IMR-90 (cell line): ENCODE results near the gene NELL1. TPM values are rescaled to one million over a fixed set of nuclear protein-coding genes. Genes with fewer than 3 reads are reported as not detected.

Experiments
- ATAC-seq: fragments of 200-7000 bp; cut with Tn5 transposase; 2 replicates; pipeline ENCODE4 v1.9.1; 2020; ENCODE audit warnings: low read depth, mild to moderate bottlenecking, moderate library complexity
- BruUV-seq: library from RNA; stranded (reverse); fragments of 400-500 nt; replicated peaks from 2 replicates; lab custom pipeline; 2021; lab: Mats Ljungman, UMichigan
- CTCF ChIA-PET: fragments of 300-600 bp; formaldehyde crosslinking; extraction: SDS; loops from one replicate; lab custom pipeline; 2021; ENCODE audit warnings: antibody characterized with exemption; lab: Yijun Ruan, JAX
- POLR2A ChIA-PET: fragments of 300-600 bp; sonication (Branson Sonifier 250); formaldehyde crosslinking; loops from one replicate; lab custom pipeline; 2022; ENCODE audit warnings: antibody characterized with exemption; ENCODE audit not compliant: unreplicated experiment; lab: Charles Lee
- DNase-seq: peaks from one replicate; pipeline ENCODE4 v3.0.0; 2013
- H2AFZ ChIP-seq: replicated peaks from 2 replicates; pipeline ENCODE3; 2013; ENCODE audit warnings: low read length, mild to moderate bottlenecking; ENCODE audit not compliant: poor library complexity
- H2AK5ac ChIP-seq: 2 replicates; pipeline ENCODE4 v1.6.1; 2013; ENCODE audit warnings: low read depth, low read length, inconsistent platforms
- H2AK9ac ChIP-seq: replicated peaks from 2 replicates; pipeline ENCODE3; 2013; ENCODE audit warnings: mild to moderate bottlenecking, low read depth, low read length, moderate library complexity; ENCODE audit not compliant: poor library complexity
- H2BK120ac ChIP-seq: 2 replicates; pipeline ENCODE4 v1.6.1; 2013; ENCODE audit warnings: low read depth, low read length, inconsistent platforms
- H2BK15ac ChIP-seq: 3 replicates; pipeline ENCODE4 v1.6.1; 2013; ENCODE audit warnings: low read depth, low read length, inconsistent platforms
- H2BK20ac ChIP-seq: 2 replicates; pipeline ENCODE4 v1.6.1; 2013; ENCODE audit warnings: low read depth, mild to moderate bottlenecking, inconsistent platforms, low read length, moderate library complexity
- H2BK5ac ChIP-seq: 2 replicates; pipeline ENCODE4 v1.6.1; 2013; ENCODE audit warnings: mild to moderate bottlenecking, low read depth, low read length, inconsistent platforms; ENCODE audit not compliant: poor library complexity, severe bottlenecking
- H3K14ac ChIP-seq: replicated peaks from 2 replicates; pipeline ENCODE4 v1.6.1; 2013; ENCODE audit warnings: low read depth, low read length, inconsistent platforms
- H3K18ac ChIP-seq: 2 replicates; pipeline ENCODE4 v1.6.1; 2013; ENCODE audit warnings: low read depth, low read length, control low read depth
- H3K23ac ChIP-seq: 2 replicates; pipeline ENCODE4 v1.6.1; 2013; ENCODE audit warnings: low read depth, low read length, inconsistent platforms
- H3K27ac ChIP-seq: 2 replicates; pipeline ENCODE4 v1.5.1; 2013; ENCODE audit warnings: mild to moderate bottlenecking, control low read depth, low read length; ENCODE audit not compliant: insufficient read depth
- H3K27me3 ChIP-seq: 2 replicates; pipeline ENCODE4 v1.6.1; 2013; ENCODE audit warnings: low read length; ENCODE audit not compliant: control insufficient read depth, insufficient read depth
- H3K36me3 ChIP-seq: 2 replicates; pipeline ENCODE4 v1.6.1; 2013; ENCODE audit warnings: low read length, mixed read lengths; ENCODE audit not compliant: control insufficient read depth, insufficient read depth
- H3K4ac ChIP-seq: 2 replicates; pipeline ENCODE4 v1.6.1; 2013; ENCODE audit warnings: low read depth, low read length, inconsistent platforms
- H3K4me1 ChIP-seq: 2 replicates; pipeline ENCODE4 v1.6.1; 2013; ENCODE audit warnings: low read length, mixed read lengths; ENCODE audit not compliant: control insufficient read depth, insufficient read depth
- H3K4me2 ChIP-seq: 2 replicates; pipeline ENCODE4 v1.6.1; 2013; ENCODE audit warnings: low read depth, mild to moderate bottlenecking, control low read depth, low read length, moderate library complexity
- H3K4me3 ChIP-seq: 2 replicates; pipeline ENCODE4 v1.5.1; 2013; ENCODE audit warnings: low read depth, mild to moderate bottlenecking, control low read depth, low read length, moderate library complexity; ENCODE audit not compliant: insufficient read depth
- H3K56ac ChIP-seq: 2 replicates; pipeline ENCODE4 v1.6.1; 2013; ENCODE audit warnings: low read length, inconsistent platforms; ENCODE audit not compliant: insufficient read depth; ENCODE audit errors: extremely low read depth
- H3K79me1 ChIP-seq, 2 experiments: 2 replicates each; pipeline ENCODE4 v1.6.1; 2013; ENCODE audit warnings: low read length in 2 of 2, inconsistent platforms in 1 of 2, low read depth in 1 of 2
- H3K9ac ChIP-seq: 2 replicates; pipeline ENCODE4 v1.6.1; 2013; ENCODE audit warnings: low read depth, low read length, control low read depth
- H3K9me1 ChIP-seq: 2 replicates; pipeline ENCODE4 v1.6.1; 2013; ENCODE audit warnings: low read length, inconsistent platforms; ENCODE audit not compliant: insufficient read depth
- H3K9me3 ChIP-seq: 2 replicates; pipeline ENCODE4 v1.6.1; 2013; ENCODE audit warnings: low read length; ENCODE audit not compliant: control insufficient read depth, insufficient read depth
- H4K20me1 ChIP-seq: 2 replicates; pipeline ENCODE4 v1.6.1; 2013; ENCODE audit warnings: low read length, inconsistent platforms; ENCODE audit not compliant: insufficient read depth
- H4K5ac ChIP-seq: 2 replicates; pipeline ENCODE4 v1.6.1; 2013; ENCODE audit warnings: mild to moderate bottlenecking, low read depth, low read length, control low read depth
- H4K8ac ChIP-seq, 2 experiments: 2 replicates each; pipeline ENCODE4 v1.6.1; 2013; ENCODE audit warnings: low read depth in 2 of 2, low read length in 2 of 2, control low read depth in 1 of 2, inconsistent platforms in 1 of 2
- H4K91ac ChIP-seq: 2 replicates; pipeline ENCODE4 v1.6.1; 2013; ENCODE audit warnings: low read depth, low read length, inconsistent platforms; ENCODE audit not compliant: insufficient read depth
- BHLHE40 ChIP-seq: fragments of 150-350 bp; IDR thresholded peaks from 2 replicates; pipeline ENCODE4 v1.6.1; 2016; ENCODE audit warnings: mild to moderate bottlenecking, low read depth, low read length
- CEBPB ChIP-seq: IDR thresholded peaks from 2 replicates; pipeline ENCODE4 v1.6.1; 2012; ENCODE audit warnings: low read depth, low read length, improper control_type of control experiment
- CHD1 ChIP-seq: IDR thresholded peaks from 2 replicates; pipeline ENCODE4 v1.6.1; 2012; ENCODE audit warnings: low read depth, low read length, improper control_type of control experiment
- ELK1 ChIP-seq: fragments of 150-350 bp; IDR thresholded peaks from 2 replicates; pipeline ENCODE4 v1.6.1; 2016; ENCODE audit warnings: low read depth, mild to moderate bottlenecking, low read length, moderate library complexity, borderline replicate concordance
- FOS ChIP-seq: fragments of 150-350 bp; IDR thresholded peaks from 2 replicates; pipeline ENCODE4 v1.6.1; 2016; ENCODE audit warnings: low read depth, low read length
- MAFK ChIP-seq: IDR thresholded peaks from 2 replicates; pipeline ENCODE4 v1.6.1; 2012; ENCODE audit warnings: low read depth, low read length, improper control_type of control experiment
- MAZ ChIP-seq: IDR thresholded peaks from 2 replicates; pipeline ENCODE4 v1.6.1; 2012; ENCODE audit warnings: low read depth, mild to moderate bottlenecking, low read length, improper control_type of control experiment, moderate library complexity, borderline replicate concordance
- MXI1 ChIP-seq: IDR thresholded peaks from 2 replicates; pipeline ENCODE4 v1.6.1; 2012; ENCODE audit warnings: low read depth, mild to moderate bottlenecking, low read length, moderate library complexity, borderline replicate concordance
- NFE2L2 ChIP-seq: fragments of 150-350 bp; IDR thresholded peaks from 2 replicates; pipeline ENCODE4 v1.6.1; 2016; ENCODE audit warnings: low read depth, mild to moderate bottlenecking, low read length
- POLR2A ChIP-seq: IDR thresholded peaks from 2 replicates; pipeline ENCODE4 v1.6.1; 2012; ENCODE audit warnings: mild to moderate bottlenecking, low read depth, low read length
- RAD21 ChIP-seq: IDR thresholded peaks from 2 replicates; pipeline ENCODE4 v1.6.1; 2012; ENCODE audit warnings: low read length, improper control_type of control experiment
- RCOR1 ChIP-seq: IDR thresholded peaks from 2 replicates; pipeline ENCODE4 v1.6.1; 2012; ENCODE audit warnings: mild to moderate bottlenecking, low read length, improper control_type of control experiment; ENCODE audit not compliant: insufficient replicate concordance
- RFX5 ChIP-seq: IDR thresholded peaks from 2 replicates; pipeline ENCODE4 v1.8.0; 2012; ENCODE audit warnings: low read depth, mild to moderate bottlenecking, low read length, moderate library complexity
- SMC3 ChIP-seq: fragments of 150-350 bp; IDR thresholded peaks from 2 replicates; pipeline ENCODE4 v1.6.1; 2016; ENCODE audit warnings: low read depth, mild to moderate bottlenecking, antibody characterized with exemption, low read length, moderate library complexity
- USF2 ChIP-seq: fragments of 150-350 bp; IDR thresholded peaks from 2 replicates; pipeline ENCODE4 v1.6.1; 2017; ENCODE audit warnings: mild to moderate bottlenecking, antibody characterized with exemption, low read length, low read depth
- dilution Hi-C: fragments of 300-500 bp; cut with HindIII; formaldehyde crosslinking; loops from one replicate; pipeline ENCODE4 v1.14.3; 2018; ENCODE audit warnings: low sequenced_read_pairs; ENCODE audit not compliant: unreplicated experiment
- in situ Hi-C: fragments of 300-500 bp; cut with MboI; formaldehyde crosslinking; loops from 3 replicates; pipeline ENCODE4 v1.14.3; 2019; ENCODE audit warnings: low sequenced_read_pairs, inconsistent platforms, mixed read lengths
- intact Hi-C: fragments of 100-400 bp; cut with micrococcal nuclease; formaldehyde crosslinking; loops from 2 replicates; pipeline ENCODE4 v1.10.0; 2022
- polyA plus RNA-seq, 3 experiments: library from polyadenylated mRNA; depleted of rRNA; stranded (reverse); fragments of >200 nt; gene quantifications; 2 replicates each; pipeline ENCODE4 v1.2.3, GENCODE V29; 2012; ENCODE audit warnings: low replicate concordance in 1 of 3
- total RNA-seq: library from RNA; depleted of rRNA; stranded (reverse); fragments of >200 nt; gene quantifications from 2 replicates; pipeline ENCODE4 v1.2.3, GENCODE V29; 2012
- TF ChIP-seq, protein P1 (sequence below): conservative IDR thresholded peaks from 2 replicates; pipeline ENCODE4 v1.5.1; 2012; ENCODE audit warnings: mild to moderate bottlenecking, low read depth, low read length, improper control_type of control experiment

Gene NELL1
- total and polyA plus RNA-seq, 2 of the 4 experiments (the other 2 are of a cell fraction), result not detected

DNA sequence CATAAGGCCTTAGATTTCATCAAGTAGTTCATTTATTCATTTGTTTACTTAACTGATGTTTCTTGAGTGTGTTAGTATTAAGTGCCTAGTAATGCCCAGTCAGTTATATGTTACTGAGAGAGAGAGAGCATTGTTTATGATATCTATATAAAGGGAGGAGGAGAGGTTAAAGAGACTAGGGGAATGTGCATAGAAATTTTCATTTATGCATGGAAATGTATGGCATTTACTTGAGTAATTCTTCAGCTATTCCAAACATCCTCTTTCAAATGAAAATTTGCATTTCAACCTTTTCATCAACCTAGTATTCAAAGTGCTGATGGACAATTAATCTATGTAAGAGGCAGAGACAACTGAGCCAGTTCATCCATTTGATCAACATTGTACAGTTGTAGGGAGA is 199.7 kb downstream of the NELL1 start:
- H3K23ac ChIP-seq, result no peak overlapping the region
- no peak overlapping the region for H3K4me3 ChIP-seq
- dilution Hi-C loops, result no loop called here
- in situ Hi-C loops, result no loop called here
- no peak overlapping the region for H3K27ac ChIP-seq
- H2AFZ ChIP-seq, result no peak overlapping the region
- DNase-seq (no peak), ATAC-seq (no peak)
- H3K4ac ChIP-seq, result no peak overlapping the region
- H4K20me1 ChIP-seq, result no peaks in the 10 kb centered on the region
- no peak overlapping the region for H3K56ac ChIP-seq
- H2BK120ac ChIP-seq, result no peak overlapping the region
- H3K4me2 ChIP-seq, result no peak overlapping the region
- H3K18ac ChIP-seq, result no peak overlapping the region
- no peak for TF ChIP-seq NFE2L2
- no peak for TF ChIP-seq POLR2A
- TF ChIP-seq RAD21, result no peak
- no peak for TF ChIP-seq MXI1
- no peak for TF ChIP-seq ELK1
- TF ChIP-seq CEBPB, result no peak
- TF ChIP-seq RFX5, result no peak
- TF ChIP-seq MAFK, result no peak
- no peak for TF ChIP-seq RCOR1
- no peak for TF ChIP-seq CHD1
- TF ChIP-seq MAZ, result no peak
- TF ChIP-seq SMC3, result no peak
- TF ChIP-seq BHLHE40, result no peak
- TF ChIP-seq FOS, result no peak
- no peak for TF ChIP-seq USF2
- TF ChIP-seq, protein P1, sequence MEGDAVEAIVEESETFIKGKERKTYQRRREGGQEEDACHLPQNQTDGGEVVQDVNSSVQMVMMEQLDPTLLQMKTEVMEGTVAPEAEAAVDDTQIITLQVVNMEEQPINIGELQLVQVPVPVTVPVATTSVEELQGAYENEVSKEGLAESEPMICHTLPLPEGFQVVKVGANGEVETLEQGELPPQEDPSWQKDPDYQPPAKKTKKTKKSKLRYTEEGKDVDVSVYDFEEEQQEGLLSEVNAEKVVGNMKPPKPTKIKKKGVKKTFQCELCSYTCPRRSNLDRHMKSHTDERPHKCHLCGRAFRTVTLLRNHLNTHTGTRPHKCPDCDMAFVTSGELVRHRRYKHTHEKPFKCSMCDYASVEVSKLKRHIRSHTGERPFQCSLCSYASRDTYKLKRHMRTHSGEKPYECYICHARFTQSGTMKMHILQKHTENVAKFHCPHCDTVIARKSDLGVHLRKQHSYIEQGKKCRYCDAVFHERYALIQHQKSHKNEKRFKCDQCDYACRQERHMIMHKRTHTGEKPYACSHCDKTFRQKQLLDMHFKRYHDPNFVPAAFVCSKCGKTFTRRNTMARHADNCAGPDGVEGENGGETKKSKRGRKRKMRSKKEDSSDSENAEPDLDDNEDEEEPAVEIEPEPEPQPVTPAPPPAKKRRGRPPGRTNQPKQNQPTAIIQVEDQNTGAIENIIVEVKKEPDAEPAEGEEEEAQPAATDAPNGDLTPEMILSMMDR, result no peak
- CTCF ChIA-PET, result no interaction called here
- H3K9me3 ChIP-seq, result peaks cover 17% of the 10 kb centered on the region
- no peaks in the 10 kb centered on the region for H3K27me3 ChIP-seq
- H3K9me1 ChIP-seq, result no peaks in the 10 kb centered on the region
- POLR2A ChIA-PET, result no interaction called here
- no peak overlapping the region for H2AK9ac ChIP-seq
- BruUV-seq, result no TSS peak
- no peaks in the 10 kb centered on the region for H3K4me1 ChIP-seq
- no peak overlapping the region for H2AK5ac ChIP-seq
- intact Hi-C loops, result no loop called here
- no peak overlapping the region for H2BK5ac ChIP-seq
- H4K5ac ChIP-seq, result no peak overlapping the region
- H4K91ac ChIP-seq, result no peak overlapping the region
- no peaks in the 10 kb centered on the region for H3K79me1 ChIP-seq
- no peaks in the 10 kb centered on the region for H3K36me3 ChIP-seq
- H2BK20ac ChIP-seq, result no peak overlapping the region
- no peak overlapping the region for H3K9ac ChIP-seq
- H4K8ac ChIP-seq, result no peak overlapping the region
- H2BK15ac ChIP-seq, result no peak overlapping the region
- no peak overlapping the region for H3K14ac ChIP-seq
